Panc1 (cell line): Measurements from ENCODE around the gene SLTM. TPM values are rescaled to one million over a fixed set of nuclear protein-coding genes. Genes with fewer than 3 reads are reported as not detected.
A peak's percentile ranks its signal among the peaks of the same experiment; 100 is the strongest.
"Not testable (repeated sequence)": the region's sequence is repeated elsewhere in the genome, so short reads cannot be mapped to it uniquely, and the experiment has no call there.

Experiments
- ATAC-seq: fragments of 200-7000 bp; cut with Tn5 transposase; 2 replicates; pipeline ENCODE4 v1.9.1; 2020; ENCODE audit warnings: mild to moderate bottlenecking, moderate library complexity
- BruUV-seq: library from RNA; stranded (reverse); fragments of 400-500 nt; replicated peaks from 2 replicates; lab custom pipeline; 2021; lab: Mats Ljungman, UMichigan
- CTCF ChIA-PET: fragments of 300-600 bp; sonication (Branson Sonifier 250); formaldehyde crosslinking; loops from one replicate; lab custom pipeline; 2022; ENCODE audit warnings: antibody characterized with exemption; lab: Charles Lee
- POLR2A ChIA-PET: fragments of 300-600 bp; sonication (Branson Sonifier 250); formaldehyde crosslinking; loops from one replicate; lab custom pipeline; 2022; ENCODE audit warnings: antibody characterized with exemption; lab: Charles Lee
- DNase-seq: peaks from one replicate; pipeline ENCODE4 v3.0.0-alpha.2; 2010; ENCODE audit warnings: low read depth, low spot score
- H3K27ac ChIP-seq: 2 replicates; pipeline ENCODE4 v1.5.1; 2011; ENCODE audit warnings: mild to moderate bottlenecking, low read length, inconsistent platforms
- H3K27me3 ChIP-seq: fragments of 200-500 bp; sonication (Bioruptor generic); 2 replicates; pipeline ENCODE4 v1.6.0; 2014; ENCODE audit warnings: low read length, inconsistent platforms; ENCODE audit not compliant: control insufficient read depth, insufficient read depth
- H3K36me3 ChIP-seq: fragments of 200-500 bp; sonication (Bioruptor generic); 2 replicates; pipeline ENCODE4 v1.5.1; 2014; ENCODE audit warnings: inconsistent platforms, mild to moderate bottlenecking, low read length, moderate library complexity; ENCODE audit not compliant: control insufficient read depth, insufficient read depth
- H3K4me1 ChIP-seq: 2 replicates; pipeline ENCODE4 v1.5.1; 2011; ENCODE audit warnings: inconsistent platforms, mild to moderate bottlenecking, low read length, moderate library complexity; ENCODE audit not compliant: control insufficient read depth, insufficient read depth
- H3K4me3 ChIP-seq, 2 experiments: 2 replicates each; pipeline ENCODE4 v1.5.1; 2011 to 2012; ENCODE audit warnings: low read depth in 2 of 2, low read length in 2 of 2, mild to moderate bottlenecking in 2 of 2, inconsistent platforms in 1 of 2, moderate library complexity in 1 of 2
- H3K9me3 ChIP-seq: fragments of 200-500 bp; sonication (Bioruptor generic); 2 replicates; pipeline ENCODE4 v1.5.1; 2014; ENCODE audit warnings: low read depth, mild to moderate bottlenecking, inconsistent platforms, low read length, moderate library complexity; ENCODE audit not compliant: control insufficient read depth, insufficient read depth
- CTCF ChIP-seq: fragments of 450-650 bp; IDR thresholded peaks from 2 replicates; pipeline ENCODE4 v1.5.1; 2017; ENCODE audit warnings: mild to moderate bottlenecking
- POLR2AphosphoS5 ChIP-seq: IDR thresholded peaks from 2 replicates; pipeline ENCODE4 v1.6.1; 2012; ENCODE audit warnings: mild to moderate bottlenecking, low read depth, low read length, moderate library complexity
- SIN3A ChIP-seq: IDR thresholded peaks from 2 replicates; pipeline ENCODE4 v1.6.1; 2012; ENCODE audit warnings: low read depth, mild to moderate bottlenecking, low read length, moderate library complexity, borderline replicate concordance; ENCODE audit not compliant: insufficient read depth
- TCF7L2 ChIP-seq: IDR thresholded peaks from 2 replicates; pipeline ENCODE4 v1.6.1; 2011; ENCODE audit warnings: mild to moderate bottlenecking, low read depth, low read length, inconsistent platforms
- in situ Hi-C: cut with HindIII; loops from 2 replicates; pipeline ENCODE4 v1.10.0; 2016; ENCODE audit warnings: low sequenced_read_pairs, low pct_unique_long_range_greater_than_20kb
- intact Hi-C: fragments of 100-400 bp; cut with micrococcal nuclease; formaldehyde crosslinking; loops from one replicate; pipeline ENCODE4 v1.10.0; 2022; ENCODE audit not compliant: unreplicated experiment
- total RNA-seq: library from RNA; stranded (reverse); gene quantifications from one replicate; pipeline ENCODE4 v1.2.1, GENCODE V29; 2021; ENCODE audit not compliant: unreplicated experiment
- TF ChIP-seq, protein P1 (sequence below), 2 experiments: IDR thresholded peaks; 2 replicates each; pipeline ENCODE4 v1.6.1; 2011 to 2012; ENCODE audit warnings: low read depth in 2 of 2, control low read depth in 1 of 2, low read length in 1 of 2, mild to moderate bottlenecking in 1 of 2, moderate library complexity in 1 of 2; ENCODE audit not compliant: insufficient read depth in 1 of 2

SLTM gene
- total RNA-seq, 1 experiment from 2014 or later, result 75.7 TPM

- Histone ChIP-seq H3K4me3 (no peak overlapping the region), H3K36me3 (no peaks in the 10 kb centered on the region), H3K9me3 (no peaks in the 10 kb centered on the region), H3K4me1 (no peaks in the 10 kb centered on the region), H3K27ac (no peak overlapping the region), H3K27me3 (no peaks in the 10 kb centered on the region)
- ChIA-PET CTCF (no interaction called here), POLR2A (no interaction called here)
- DNase-seq (no peak), ATAC-seq (peak; percentile 75)
- BruUV-seq, result no TSS peak
- intact Hi-C loops, result no loop called here
- no peak for TF ChIP-seq CTCF
- TF ChIP-seq, protein P1, sequence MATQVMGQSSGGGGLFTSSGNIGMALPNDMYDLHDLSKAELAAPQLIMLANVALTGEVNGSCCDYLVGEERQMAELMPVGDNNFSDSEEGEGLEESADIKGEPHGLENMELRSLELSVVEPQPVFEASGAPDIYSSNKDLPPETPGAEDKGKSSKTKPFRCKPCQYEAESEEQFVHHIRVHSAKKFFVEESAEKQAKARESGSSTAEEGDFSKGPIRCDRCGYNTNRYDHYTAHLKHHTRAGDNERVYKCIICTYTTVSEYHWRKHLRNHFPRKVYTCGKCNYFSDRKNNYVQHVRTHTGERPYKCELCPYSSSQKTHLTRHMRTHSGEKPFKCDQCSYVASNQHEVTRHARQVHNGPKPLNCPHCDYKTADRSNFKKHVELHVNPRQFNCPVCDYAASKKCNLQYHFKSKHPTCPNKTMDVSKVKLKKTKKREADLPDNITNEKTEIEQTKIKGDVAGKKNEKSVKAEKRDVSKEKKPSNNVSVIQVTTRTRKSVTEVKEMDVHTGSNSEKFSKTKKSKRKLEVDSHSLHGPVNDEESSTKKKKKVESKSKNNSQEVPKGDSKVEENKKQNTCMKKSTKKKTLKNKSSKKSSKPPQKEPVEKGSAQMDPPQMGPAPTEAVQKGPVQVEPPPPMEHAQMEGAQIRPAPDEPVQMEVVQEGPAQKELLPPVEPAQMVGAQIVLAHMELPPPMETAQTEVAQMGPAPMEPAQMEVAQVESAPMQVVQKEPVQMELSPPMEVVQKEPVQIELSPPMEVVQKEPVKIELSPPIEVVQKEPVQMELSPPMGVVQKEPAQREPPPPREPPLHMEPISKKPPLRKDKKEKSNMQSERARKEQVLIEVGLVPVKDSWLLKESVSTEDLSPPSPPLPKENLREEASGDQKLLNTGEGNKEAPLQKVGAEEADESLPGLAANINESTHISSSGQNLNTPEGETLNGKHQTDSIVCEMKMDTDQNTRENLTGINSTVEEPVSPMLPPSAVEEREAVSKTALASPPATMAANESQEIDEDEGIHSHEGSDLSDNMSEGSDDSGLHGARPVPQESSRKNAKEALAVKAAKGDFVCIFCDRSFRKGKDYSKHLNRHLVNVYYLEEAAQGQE (IDR thresholded peaks at IDR 0.05; ENCODE audit: insufficient read depth in 1 of 2, low read depth in 2 of 2, low read length in 1 of 2), result no peak
- TF ChIP-seq TCF7L2, result no peak
- TF ChIP-seq POLR2AphosphoS5, result no peak
- in situ Hi-C loops, result no loop called here
Observed at GRCh38 chr15:58947179-58947578, 13.7 kb upstream of the SLTM start.

DNA sequence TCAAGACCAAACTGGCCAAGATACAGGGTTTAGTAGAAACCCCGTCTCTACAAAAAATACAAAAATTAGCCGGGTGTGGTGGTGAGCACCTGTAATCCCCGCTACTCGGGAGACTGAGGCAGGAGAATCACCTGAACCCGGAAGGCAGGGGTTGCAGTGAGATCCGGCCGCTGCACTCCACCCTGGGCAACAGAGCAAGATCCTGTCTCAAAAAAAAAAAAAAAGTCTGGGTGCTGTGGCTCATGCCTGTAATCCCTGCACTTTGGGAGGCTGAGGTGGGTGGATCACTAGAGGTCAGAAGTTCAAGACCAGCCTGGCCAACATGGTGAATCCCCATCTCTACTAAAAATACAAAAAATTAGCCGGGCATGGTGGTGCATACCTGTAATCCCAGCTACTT is 1.5 kb upstream of the SLTM start:
- ATAC-seq, H3K27me3 ChIP-seq, H3K9me3 ChIP-seq, DNase-seq, H3K4me3 ChIP-seq, BruUV-seq, in situ Hi-C loops, POLR2A ChIA-PET: not testable (repeated sequence)
- CTCF ChIA-PET, result interaction anchor here (0.7 kb wide), 1 partner anchor 426 kb away, joined by 4 read pairs; no protein-coding TSS in a partner anchor
- intact Hi-C loops, result loop anchor here (5.0 kb wide), 1 partner anchor 163 kb away; the partner anchor contains the start of gene MINDY2
- peak overlapping the region; percentile 98 for H3K27ac ChIP-seq
- peaks cover 14% of the 10 kb centered on the region for H3K36me3 ChIP-seq
- peaks cover 15% of the 10 kb centered on the region for H3K4me1 ChIP-seq

DNA sequence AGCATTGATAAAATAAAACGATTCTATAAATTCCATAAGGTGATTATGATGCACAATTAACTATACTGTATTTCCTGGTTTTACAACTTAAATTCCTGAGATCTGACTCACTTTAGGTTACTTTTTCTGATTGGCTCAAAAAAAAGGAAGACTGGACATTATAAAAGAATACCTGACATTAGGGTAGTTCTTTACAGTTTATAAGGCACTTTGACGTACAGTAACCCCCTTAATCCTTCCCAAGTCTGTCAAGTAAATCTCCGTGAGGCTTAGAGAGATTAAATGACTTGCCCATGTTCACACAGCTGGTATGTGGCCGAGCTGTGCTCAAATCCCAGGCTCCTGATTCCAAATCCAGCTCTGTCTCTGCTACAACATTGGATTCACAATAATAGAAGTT is 1.0 kb upstream of the SLTM start:
- BruUV-seq, result no TSS peak
- Histone ChIP-seq H3K27ac (peak overlapping the region; percentile 98), H3K36me3 (peaks cover 14% of the 10 kb centered on the region)

More for the DNA sequence above, 1.0 kb upstream of the SLTM start:
- POLR2A ChIA-PET, result no interaction called here
- DNase-seq (no peak), ATAC-seq (no peak)
- intact Hi-C loops, result loop anchor here (5.0 kb wide), 1 partner anchor 162 kb away; the partner anchor contains the start of gene MINDY2
- Histone ChIP-seq H3K27me3 (no peaks in the 10 kb centered on the region), H3K4me1 (peaks cover 15% of the 10 kb centered on the region), H3K4me3 (peak overlapping the region; percentile 94 to 98), H3K9me3 (no peaks in the 10 kb centered on the region)
- in situ Hi-C loops, result no loop called here
- CTCF ChIA-PET, result no interaction called here
- no peak for TF ChIP-seq TCF7L2
- TF ChIP-seq SIN3A, result no peak
- no peak for TF ChIP-seq POLR2AphosphoS5
- TF ChIP-seq CTCF, result no peak
- TF ChIP-seq, protein P1 (IDR thresholded peaks at IDR 0.05; ENCODE audit: insufficient read depth in 1 of 2, low read depth in 2 of 2, low read length in 1 of 2), result no peak
